K562 (cell line): ENCODE results near the gene DUS3L. TPM values are rescaled to one million over a fixed set of nuclear protein-coding genes. Genes with fewer than 3 reads are reported as not detected.

Source experiments
- ATAC-seq: fragments of 200-7000 bp; cut with Tn5 transposase; 3 replicates; pipeline ENCODE4 v1.9.1; 2020; ENCODE audit warnings: moderate library complexity
- BruUV-seq: library from RNA; stranded (reverse); fragments of 400-500 nt; replicated peaks from 2 replicates; lab custom pipeline; 2021; lab: Mats Ljungman, UMichigan
- CTCF ChIA-PET: fragments of 300-600 bp; formaldehyde crosslinking; extraction: SDS; loops from one replicate; lab custom pipeline; 2021; ENCODE audit warnings: low intra/inter-chr PET ratio; lab: Yijun Ruan, JAX
- POLR2A ChIA-PET: fragments of 300-600, 350-650 bp; sonication (Branson Sonifier 250); formaldehyde crosslinking; extraction: SDS; loops from one replicate; lab custom pipeline; 2021; ENCODE audit warnings: antibody characterized with exemption, inconsistent platforms; lab: Yijun Ruan, JAX
- DNase-seq, 4 experiments: peaks; one replicate each; pipeline versions ENCODE4 v3.0.0 to v3.0.0-alpha.2; 2011 to 2018; ENCODE audit warnings: low spot score in 3 of 4, mixed read lengths in 3 of 4; ENCODE audit errors: extremely low read depth in 1 of 4
- FAIRE-seq: peaks from 2 replicates; lab custom pipeline; 2011; peaks lifted over from hg19 to GRCh38; lab: Jason Lieb, UNC
- H2AFZ ChIP-seq: 2 replicates; pipeline ENCODE4 v1.6.0; 2011; ENCODE audit warnings: low read depth, low read length, control low read depth, inconsistent platforms
- H3K27ac ChIP-seq: fragments of 200-600 bp; 3 replicates; pipeline ENCODE4 v1.8.0; 2011; ENCODE audit warnings: low read depth, mild to moderate bottlenecking, control low read depth, inconsistent platforms, low read length, moderate library complexity, mixed read lengths; ENCODE audit errors: extremely low read depth
- H3K27me3 ChIP-seq, 2 experiments: fragments of 300-600 bp in 1 of 2; 2 replicates in 1 of 2; 3 replicates in 1 of 2; pipeline versions ENCODE4 v1.6.0 to v1.8.0; 2011; ENCODE audit warnings: inconsistent platforms in 2 of 2, low read length in 2 of 2, mild to moderate bottlenecking in 1 of 2, mixed read lengths in 1 of 2, moderate library complexity in 1 of 2; ENCODE audit not compliant: control insufficient read depth in 2 of 2, insufficient read depth in 2 of 2
- H3K36me3 ChIP-seq: fragments of 300-600 bp; 3 replicates; pipeline ENCODE4 v1.8.0; 2011; ENCODE audit warnings: mild to moderate bottlenecking, low read length, inconsistent platforms; ENCODE audit not compliant: control insufficient read depth, insufficient read depth
- H3K4me1 ChIP-seq, 2 experiments: fragments of 200-600 bp in 1 of 2; replicated peaks in 1 of 2; 2 replicates in 1 of 2; 3 replicates in 1 of 2; pipeline versions ENCODE4 v1.5.1 to v1.8.0; 2011; ENCODE audit warnings: inconsistent platforms in 2 of 2, low read length in 2 of 2, mild to moderate bottlenecking in 1 of 2, mixed read lengths in 1 of 2, moderate library complexity in 1 of 2; ENCODE audit not compliant: control insufficient read depth in 2 of 2, insufficient read depth in 2 of 2
- H3K4me2 ChIP-seq: 2 replicates; pipeline ENCODE4 v1.6.1; 2011; ENCODE audit warnings: low read length, control low read depth, inconsistent platforms, mixed read lengths; ENCODE audit not compliant: insufficient read depth
- H3K4me3 ChIP-seq: fragments of 200-600 bp; sonication (generic), shearing (Covaris generic); 2 replicates; pipeline ENCODE4 v1.5.1; 2016; ENCODE audit warnings: control low read depth, inconsistent platforms
- H3K79me2 ChIP-seq: fragments of 200-600 bp; 3 replicates; pipeline ENCODE4 v1.8.0; 2011; ENCODE audit warnings: low read length, inconsistent platforms; ENCODE audit not compliant: control insufficient read depth, insufficient read depth
- H3K9ac ChIP-seq, 2 experiments: 2 replicates each; pipeline versions ENCODE4 v1.6.0 to v1.6.1; 2011; ENCODE audit warnings: low read depth in 2 of 2, low read length in 2 of 2, control low read depth in 1 of 2, inconsistent platforms in 1 of 2, mild to moderate bottlenecking in 1 of 2, mixed read lengths in 1 of 2; ENCODE audit not compliant: insufficient read depth in 1 of 2
- H3K9me1 ChIP-seq: one replicate; pipeline ENCODE4 v1.6.0; 2011; ENCODE audit warnings: inconsistent platforms, mild to moderate bottlenecking, low read length, moderate library complexity; ENCODE audit not compliant: control insufficient read depth, insufficient read depth
- H3K9me3 ChIP-seq: replicated peaks from 2 replicates; pipeline ENCODE4 v1.5.1; 2011; ENCODE audit warnings: low read depth, low read length, inconsistent platforms; ENCODE audit not compliant: control insufficient read depth, insufficient read depth
- H4K20me1 ChIP-seq: replicated peaks from 2 replicates; pipeline ENCODE4 v1.6.1; 2011; ENCODE audit warnings: low read length, inconsistent platforms, mixed read lengths; ENCODE audit not compliant: control insufficient read depth, insufficient read depth
- CREB1 ChIP-seq, 2 experiments: sonication (generic) in 1 of 2; formaldehyde crosslinking in 1 of 2; IDR thresholded peaks; 2 replicates each; pipeline versions ENCODE4 v1.6.1 to v1.8.0; 2012 to 2022; ENCODE audit warnings: inconsistent platforms in 1 of 2, mild to moderate bottlenecking in 1 of 2, missing genetic modification reagents in 1 of 2, moderate library complexity in 1 of 2
- HSF4 ChIP-seq: fragments of 250-450 bp; sonication (Bioruptor Pico); IDR thresholded peaks from 2 replicates; pipeline ENCODE4 v2.1.2; 2022; ENCODE audit warnings: mild to moderate bottlenecking, moderate library complexity, borderline replicate concordance
- KLF10 ChIP-seq: fragments of 250-450 bp; sonication (Bioruptor Pico); IDR thresholded peaks from 2 replicates; pipeline ENCODE4 v1.6.1; 2021; ENCODE audit warnings: matching md5 sums
- NELFE ChIP-seq: IDR thresholded peaks from 2 replicates; pipeline ENCODE4 v1.6.1; 2011; ENCODE audit warnings: mild to moderate bottlenecking; ENCODE audit not compliant: insufficient read depth, insufficient read length
- NRF1 ChIP-seq, 2 experiments: fragments of 450-650 bp; IDR thresholded peaks in 1 of 2; conservative IDR thresholded peaks in 1 of 2; 2 replicates each; pipeline ENCODE4 v1.6.1; 2014; ENCODE audit warnings: mild to moderate bottlenecking in 2 of 2
- RCOR1 ChIP-seq, 2 experiments: IDR thresholded peaks; 2 replicates each; pipeline ENCODE4 v1.6.1; 2012; ENCODE audit warnings: low read depth in 2 of 2, low read length in 2 of 2, borderline replicate concordance in 1 of 2, improper control_type of control experiment in 1 of 2
- TRIM28 ChIP-seq: fragments of 450-650 bp; IDR thresholded peaks from 2 replicates; pipeline ENCODE4 v1.6.1; 2017
- ZNF445 ChIP-seq: fragments of 250-450 bp; sonication (Bioruptor Pico); IDR thresholded peaks from 2 replicates; pipeline ENCODE4 v1.4.0; 2020; ENCODE audit warnings: low read depth, mild to moderate bottlenecking, moderate library complexity
- WGBS: fragments of 100-300 bp; shearing (Covaris generic); methylation state at CpG from one replicate; pipeline ENCODE4 v1.1.6; 2016; ENCODE audit warnings: low coverage, mixed read lengths; ENCODE audit not compliant: insufficient coverage; ENCODE audit errors: missing lambda C conversion rate; 5-methylcytosine and 5-hydroxymethylcytosine counted together
- in situ Hi-C: fragments of 300-500 bp; cut with MboI; formaldehyde crosslinking; loops from 4 replicates; pipeline ENCODE4 v1.15.0; 2018; ENCODE audit warnings: inconsistent platforms, mixed read lengths
- intact Hi-C: fragments of 100-400 bp; cut with micrococcal nuclease; formaldehyde crosslinking; loops from 2 replicates; pipeline ENCODE4 v1.14.2; 2022
- polyA plus RNA-seq, 8 experiments: library from polyadenylated mRNA; depleted of rRNA in 4 of 8; stranded (reverse) in 5 of 8; unstranded in 3 of 8; fragments of >200 nt; fragmentation: Nextera tagmentation in 2 of 8; fragmentation: Illumina TruSeq in 1 of 8; extraction: Ambion mirVana in 2 of 8; extraction: Trizol in 1 of 8; gene quantifications; 2 replicates each; pipeline versions ENCODE4 v1.2.1 to v1.2.3, GENCODE V29; 2011 to 2014; ENCODE audit warnings: inconsistent platforms in 1 of 8, missing spikeins in 1 of 8
- total RNA-seq, 7 experiments: library from RNA; depleted of rRNA in 6 of 7; stranded (reverse); fragments of >200 nt in 6 of 7; fragmentation: Illumina TruSeq in 2 of 7; extraction: Trizol in 2 of 7; gene quantifications; 2 replicates each; pipeline versions ENCODE4 v1.2.1 to v1.2.3, GENCODE V29; 2011 to 2021; ENCODE audit warnings: low replicate concordance in 1 of 7

The DUS3L gene
- total and polyA plus RNA-seq, 9 of the 15 experiments (the other 6 are each of a cell fraction or from before 2014, with no cell fraction given) = 1.7 to 102 (median 77.5) TPM

GRCh38 chr19:5808120-5808816 lies 17.3 kb upstream of the DUS3L start:
- no peak for TF ChIP-seq RCOR1 (IDR thresholded peaks at IDR 0.05; ENCODE audit: borderline replicate concordance in 1 of 2, low read depth in 2 of 2, low read length in 2 of 2)
- no peak for TF ChIP-seq KLF10 (CRISPR knock-in tag)
- TF ChIP-seq NELFE = no peak
- no peak for TF ChIP-seq NRF1 (conservative IDR thresholded peaks at IDR 0.05 in 1 of 2, IDR thresholded peaks at IDR 0.05 in 1 of 2)
- TF ChIP-seq ZNF445 (CRISPR knock-in tag) = no peak
- TF ChIP-seq CREB1 (IDR thresholded peaks at IDR 0.05) = no peak
- TF ChIP-seq CREB1 (CRISPR knock-in tag; IDR thresholded peaks at IDR 0.05) = no peak
- TF ChIP-seq TRIM28 = no peak
- no peak for TF ChIP-seq HSF4 (CRISPR knock-in tag)
- Histone ChIP-seq H3K79me2 (no peaks in the 10 kb centered on the region), H3K9me1 (no peaks in the 10 kb centered on the region), H3K4me1 (peaks cover 5 to 34% of the 10 kb centered on the region in 2 experiments), H3K36me3 (no peaks in the 10 kb centered on the region), H3K4me2 (no peak overlapping the region), H3K9me3 (no peaks in the 10 kb centered on the region), H4K20me1 (no peaks in the 10 kb centered on the region), H3K27me3 (no peaks in the 10 kb centered on the region), H3K9ac (no peak overlapping the region; a peak in 1 of 4 replicates), H3K27ac (no peak overlapping the region), H2AFZ (no peak overlapping the region), H3K4me3 (no peak overlapping the region)
- WGBS = 85% methylated on average over 14 of the region's 21 CpGs
- no TSS peak for BruUV-seq
- intact Hi-C loops = loop anchor here (10.0 kb wide), 1 partner anchor 177 kb away; no protein-coding TSS in a partner anchor
- in situ Hi-C loops = no loop called here
- ATAC-seq (no peak), DNase-seq (no peak), FAIRE-seq (no peak)
- ChIA-PET CTCF (interaction anchor here (0.9 kb wide), 1 partner anchor 84 kb away, joined by 3 read pairs; no protein-coding TSS in a partner anchor), POLR2A (interaction anchor here (0.6 to 1.9 kb wide), 3 partner anchors 17 to 54 kb away, joined by 4 to 12 read pairs (median 5); partner anchors contain the start of gene DUS3L)
